C4-2B (cell line): Measurements from ENCODE around the gene SLC6A12.

ENCODE experiments used
- H3K27ac ChIP-seq: fragments of 450-650 bp; 2 replicates; pipeline ENCODE4 v1.5.1; 2017
- CTCF ChIP-seq: fragments of 450-650 bp; conservative IDR thresholded peaks from 2 replicates; pipeline ENCODE4 v1.5.1; 2017; ENCODE audit warnings: mild to moderate bottlenecking
- ZFX ChIP-seq: fragments of 450-650 bp; IDR thresholded peaks from 2 replicates; pipeline ENCODE4 v1.6.1; 2017

The SLC6A12 gene

GRCh38 chr12:157644-158043 is 56.3 kb downstream of the SLC6A12 start:
- no peak overlapping the region for H3K27ac ChIP-seq
- TF ChIP-seq CTCF (no peak), ZFX (no peak)

- no peak overlapping the region for H3K27ac ChIP-seq
- TF ChIP-seq ZFX (no peak), CTCF (no peak)
Measured at GRCh38 chr12:156945-157344, 57.0 kb downstream of the SLC6A12 start.

GRCh38 chr12:155646-156045 is 58.3 kb downstream of the SLC6A12 start:
- no peak overlapping the region for H3K27ac ChIP-seq
- no peak for TF ChIP-seq CTCF
- TF ChIP-seq ZFX, result no peak

GRCh38 chr12:155006-155405 is 59.0 kb downstream of the SLC6A12 start:
- TF ChIP-seq ZFX (no peak), CTCF (no peak)
- no peak overlapping the region for H3K27ac ChIP-seq

GRCh38 chr12:154058-154457 is 59.9 kb downstream of the SLC6A12 start:
- TF ChIP-seq CTCF, result no peak
- TF ChIP-seq ZFX, result no peak
- H3K27ac ChIP-seq, result no peak overlapping the region

GRCh38 chr12:153080-153746 is 60.7 kb downstream of the SLC6A12 start:
- TF ChIP-seq CTCF, result peak; percentile 84
- TF ChIP-seq ZFX, result no peak
- H3K27ac ChIP-seq, result no peak overlapping the region

- TF ChIP-seq ZFX (no peak), CTCF (no peak)
- no peak overlapping the region for H3K27ac ChIP-seq
Measured at GRCh38 chr12:152440-152839, 61.5 kb downstream of the SLC6A12 start.
